Stimulated activated CD4-positive, alpha-beta T cell treated with anti-CD3 and anti-CD28 coated beads, TNF-alpha, amount 100 ng/mL, for 24 hours (primary cell): ENCODE data around the gene C19orf44.
"Not testable (repeated sequence)": the region's sequence is repeated elsewhere in the genome, so short reads cannot be mapped to it uniquely, and the experiment has no call there.

Experiments
- DNase-seq, 3 experiments: peaks; one replicate each; pipeline ENCODE4 v3.0.0-alpha.2; 2020; ENCODE audit warnings: low read depth in 3 of 3

Gene C19orf44

GRCh38 chr19:16535381-16535780 is 39.2 kb downstream of the C19orf44 start:
- no peak for DNase-seq

GRCh38 chr19:16536130-16536529 is 39.9 kb downstream of the C19orf44 start:
- DNase-seq, result no peak

GRCh38 chr19:16537111-16537510 is 40.9 kb downstream of the C19orf44 start:
- DNase-seq, result no peak

GRCh38 chr19:16540948-16541347 is 44.8 kb downstream of the C19orf44 start:
- no peak for DNase-seq

GRCh38 chr19:16541526-16542044 is 45.4 kb downstream of the C19orf44 start:
- no peak for DNase-seq

- peak; percentile 87 to 92 (median 89) for DNase-seq
Measured at GRCh38 chr19:16542045-16542909, 46.1 kb downstream of the C19orf44 start, which contains the start of gene CHERP. Gene CHERP (minus strand): TSS chr19:16542437. CDS start chr19:16542378, 59 bp downstream.

GRCh38 chr19:16542910-16543472 is 46.8 kb downstream of the C19orf44 start:
- no peak for DNase-seq

GRCh38 chr19:16543734-16544133 is 47.5 kb downstream of the C19orf44 start:
- DNase-seq, result not testable (repeated sequence)

- no peak for DNase-seq
Measured at GRCh38 chr19:16544473-16545231, 48.5 kb downstream of the C19orf44 start.

GRCh38 chr19:16548956-16549355 is 52.8 kb downstream of the C19orf44 start:
- no peak for DNase-seq

- DNase-seq, result not testable (repeated sequence)
Measured at GRCh38 chr19:16551902-16552301, 55.7 kb downstream of the C19orf44 start.

GRCh38 chr19:16554776-16555175 is 58.6 kb downstream of the C19orf44 start:
- no peak for DNase-seq

- DNase-seq, result no peak
Measured at GRCh38 chr19:16559780-16560276, 63.6 kb downstream of the C19orf44 start.

GRCh38 chr19:16561382-16561781 is 65.2 kb downstream of the C19orf44 start:
- no peak for DNase-seq

GRCh38 chr19:16562608-16563025 is 66.4 kb downstream of the C19orf44 start:
- DNase-seq, result no peak

- no peak for DNase-seq
Measured at GRCh38 chr19:16564842-16565241, 68.6 kb downstream of the C19orf44 start.

- peak in 2 of 3 experiments; percentile 45 to 60 for DNase-seq
Measured at GRCh38 chr19:16566161-16566560, 70.0 kb downstream of the C19orf44 start.

GRCh38 chr19:16566702-16567101 is 70.5 kb downstream of the C19orf44 start:
- no peak for DNase-seq

GRCh38 chr19:16569609-16570320 is 73.6 kb downstream of the C19orf44 start:
- DNase-seq, result no peak
